Uterus (tissue), 4 donors: ENCODE measurements around the gene SNX19. TPM values are rescaled to one million over a fixed set of nuclear protein-coding genes. Genes with fewer than 3 reads are reported as not detected.
A peak's percentile ranks its signal among the peaks of the same experiment; 100 is the strongest.

Experiments
- DNase-seq, 2 donors: peaks; one replicate each; pipeline ENCODE4 v3.0.0-alpha.2; 2019 to 2020
- H3K27ac ChIP-seq, 2 donors: fragments of 200-600 bp; sonication (generic); 1 replicate in 1 of 2; 2 replicates in 1 of 2; pipeline ENCODE4 v1.5.1; 2016 to 2018
- H3K27me3 ChIP-seq, 2 donors: fragments of 200-600 bp; sonication (generic); one replicate each; pipeline ENCODE4 v1.5.1; 2018 to 2019; ENCODE audit warnings: control low read depth in 1 of 2
- H3K36me3 ChIP-seq, 2 donors: fragments of 200-600 bp; sonication (generic); one replicate each; pipeline ENCODE4 v1.5.1; 2019; ENCODE audit warnings: control low read depth in 1 of 2
- H3K4me1 ChIP-seq, 2 donors: fragments of 200-600 bp; sonication (generic); one replicate each; pipeline ENCODE4 v1.5.1; 2018 to 2019; ENCODE audit warnings: control low read depth in 1 of 2
- H3K4me3 ChIP-seq, 2 donors: fragments of 200-600 bp; sonication (generic); 1 replicate in 1 of 2; 2 replicates in 1 of 2; pipeline ENCODE4 v1.5.1; 2018 to 2019; ENCODE audit warnings: mild to moderate bottlenecking in 1 of 2
- H3K9me3 ChIP-seq, 2 donors: fragments of 200-600 bp; sonication (generic); one replicate each; pipeline ENCODE4 v1.5.1; 2019; ENCODE audit warnings: control low read depth in 1 of 2
- POLR2A ChIP-seq, 2 donors: fragments of 450-650 bp; IDR thresholded peaks; one replicate each; pipeline ENCODE4 v1.6.1; 2016; ENCODE audit warnings: antibody characterized with exemption in 2 of 2, mild to moderate bottlenecking in 1 of 2, moderate library complexity in 1 of 2
- intact Hi-C: fragments of 100-400 bp; cut with DNase I; formaldehyde crosslinking; loops from one replicate; pipeline ENCODE4 v1.15.1; 2023; ENCODE audit warnings: low total_unique reads
- total RNA-seq, 4 donors: library from RNA; depleted of rRNA in 3 of 4; stranded (reverse); fragments of >200 nt in 3 of 4; gene quantifications; one replicate each; pipeline versions ENCODE4 v1.1.0 to v1.2.4, GENCODE V29; 2014 to 2023
- TF ChIP-seq, protein P1 (sequence below), 4 experiments: fragments of 200-600 bp in 2 of 4; fragments of 450-650 bp in 2 of 4; sonication (generic) in 2 of 4; IDR thresholded peaks; one replicate each; pipeline ENCODE4 v1.5.1; 2016 to 2019; ENCODE audit warnings: antibody characterized with exemption in 4 of 4, mild to moderate bottlenecking in 2 of 4, moderate library complexity in 1 of 4
- donor health status: DM: yes; HTN: yes; CAD: no.

Gene SNX19
- total RNA-seq, 4 donors from 2014 or later = 24.4 to 226 (median 82.3) TPM

DNA sequence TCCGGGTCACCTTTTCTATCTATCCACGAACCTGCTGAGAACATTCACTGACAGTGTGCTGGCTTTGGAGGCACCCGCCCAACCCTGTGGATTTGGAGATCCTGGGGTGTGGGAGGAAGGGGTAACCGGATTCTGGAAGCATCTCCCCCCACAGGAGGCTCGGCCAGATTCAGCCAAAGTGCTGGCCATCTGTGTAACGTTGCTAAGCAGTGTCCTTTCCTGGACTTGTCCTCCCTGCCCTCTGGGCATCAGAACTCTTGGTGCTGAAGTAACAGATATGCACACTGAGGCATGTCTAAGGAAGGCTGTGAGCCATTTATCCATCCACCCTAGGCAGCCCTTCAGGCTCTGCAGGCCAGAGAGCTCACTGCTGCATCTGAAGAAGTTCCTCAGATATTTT, 85.7 kb downstream of the SNX19 start:
- intact Hi-C loops = no loop called here
- peaks cover 0 to 11% of the 10 kb centered on the region in 2 donors for H3K4me1 ChIP-seq

DNA sequence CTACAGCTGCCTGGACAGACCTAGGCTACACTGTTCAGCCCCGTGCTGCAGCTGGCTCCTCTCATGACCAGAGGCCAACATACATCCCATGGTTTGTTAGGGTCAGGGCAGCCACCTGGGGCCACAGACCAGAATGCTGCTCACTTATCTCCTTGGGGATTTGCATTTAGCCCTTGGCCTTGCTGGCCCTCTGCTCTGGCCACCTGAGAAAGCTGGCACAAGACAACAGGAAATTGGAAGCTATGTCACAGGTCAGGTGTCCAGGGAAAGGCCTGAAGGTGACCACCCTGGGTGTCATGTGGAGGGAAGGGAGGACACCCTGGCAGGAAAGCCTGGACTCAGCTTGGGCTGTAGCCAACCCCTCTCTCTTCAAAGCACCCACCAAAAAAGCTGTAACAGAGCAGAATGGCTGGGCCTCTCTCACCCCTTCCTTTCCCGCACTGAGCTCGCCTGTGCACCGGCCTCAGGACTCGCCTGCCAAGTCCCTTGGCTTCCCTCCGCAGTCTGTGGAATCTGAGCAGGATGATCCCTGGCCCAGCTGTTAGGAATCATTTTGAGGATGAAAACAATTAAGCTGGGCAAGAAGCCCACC, 86.3 kb downstream of the SNX19 start:
- intact Hi-C loops = no loop called here
- H3K36me3 ChIP-seq = no peaks in the 10 kb centered on the region
- TF ChIP-seq POLR2A (IDR thresholded peaks at IDR 0.05) = no peak
- TF ChIP-seq, protein P1, sequence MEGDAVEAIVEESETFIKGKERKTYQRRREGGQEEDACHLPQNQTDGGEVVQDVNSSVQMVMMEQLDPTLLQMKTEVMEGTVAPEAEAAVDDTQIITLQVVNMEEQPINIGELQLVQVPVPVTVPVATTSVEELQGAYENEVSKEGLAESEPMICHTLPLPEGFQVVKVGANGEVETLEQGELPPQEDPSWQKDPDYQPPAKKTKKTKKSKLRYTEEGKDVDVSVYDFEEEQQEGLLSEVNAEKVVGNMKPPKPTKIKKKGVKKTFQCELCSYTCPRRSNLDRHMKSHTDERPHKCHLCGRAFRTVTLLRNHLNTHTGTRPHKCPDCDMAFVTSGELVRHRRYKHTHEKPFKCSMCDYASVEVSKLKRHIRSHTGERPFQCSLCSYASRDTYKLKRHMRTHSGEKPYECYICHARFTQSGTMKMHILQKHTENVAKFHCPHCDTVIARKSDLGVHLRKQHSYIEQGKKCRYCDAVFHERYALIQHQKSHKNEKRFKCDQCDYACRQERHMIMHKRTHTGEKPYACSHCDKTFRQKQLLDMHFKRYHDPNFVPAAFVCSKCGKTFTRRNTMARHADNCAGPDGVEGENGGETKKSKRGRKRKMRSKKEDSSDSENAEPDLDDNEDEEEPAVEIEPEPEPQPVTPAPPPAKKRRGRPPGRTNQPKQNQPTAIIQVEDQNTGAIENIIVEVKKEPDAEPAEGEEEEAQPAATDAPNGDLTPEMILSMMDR (IDR thresholded peaks at IDR 0.05) = no peak
- no peak overlapping the region for H3K4me3 ChIP-seq
- peak; percentile 53 to 78 for DNase-seq
- no peaks in the 10 kb centered on the region for H3K9me3 ChIP-seq
- H3K27me3 ChIP-seq = no peaks in the 10 kb centered on the region
- H3K27ac ChIP-seq = peak overlapping the region; percentile 25 to 47
- H3K4me1 ChIP-seq = peaks cover 0 to 11% of the 10 kb centered on the region in 2 donors

More for the DNA sequence above, 85.7 kb downstream of the SNX19 start:
- DNase-seq = peak; percentile 34 to 59
- Histone ChIP-seq H3K9me3 (no peaks in the 10 kb centered on the region), H3K27me3 (no peaks in the 10 kb centered on the region), H3K4me3 (no peak overlapping the region), H3K36me3 (no peaks in the 10 kb centered on the region), H3K27ac (peak overlapping the region; percentile 25 to 47)
- TF ChIP-seq, protein P1 (IDR thresholded peaks at IDR 0.05) = no peak
- TF ChIP-seq POLR2A (IDR thresholded peaks at IDR 0.05) = no peak

DNA sequence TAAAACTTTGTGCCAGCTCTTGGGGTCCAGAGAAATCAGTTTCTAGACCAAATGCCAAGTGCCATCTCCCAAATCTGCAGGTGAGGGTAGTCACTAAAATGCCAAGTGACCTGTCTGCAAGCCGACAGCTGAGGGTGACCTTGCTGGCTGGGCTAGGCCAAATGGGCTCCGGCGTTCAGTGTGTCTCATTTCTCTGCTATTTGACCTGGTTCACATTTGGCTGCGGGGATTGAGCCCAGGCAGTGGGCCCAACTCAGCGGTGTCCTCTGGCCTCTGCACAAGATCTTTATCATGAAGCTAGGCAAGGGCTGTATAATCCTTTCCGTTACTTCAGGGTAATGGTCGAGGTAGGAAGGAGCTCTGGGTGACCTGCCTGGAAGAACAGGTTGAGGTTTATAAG, 87.5 kb downstream of the SNX19 start:
- intact Hi-C loops = no loop called here
- peaks cover 0 to 11% of the 10 kb centered on the region in 2 donors for H3K4me1 ChIP-seq

DNA sequence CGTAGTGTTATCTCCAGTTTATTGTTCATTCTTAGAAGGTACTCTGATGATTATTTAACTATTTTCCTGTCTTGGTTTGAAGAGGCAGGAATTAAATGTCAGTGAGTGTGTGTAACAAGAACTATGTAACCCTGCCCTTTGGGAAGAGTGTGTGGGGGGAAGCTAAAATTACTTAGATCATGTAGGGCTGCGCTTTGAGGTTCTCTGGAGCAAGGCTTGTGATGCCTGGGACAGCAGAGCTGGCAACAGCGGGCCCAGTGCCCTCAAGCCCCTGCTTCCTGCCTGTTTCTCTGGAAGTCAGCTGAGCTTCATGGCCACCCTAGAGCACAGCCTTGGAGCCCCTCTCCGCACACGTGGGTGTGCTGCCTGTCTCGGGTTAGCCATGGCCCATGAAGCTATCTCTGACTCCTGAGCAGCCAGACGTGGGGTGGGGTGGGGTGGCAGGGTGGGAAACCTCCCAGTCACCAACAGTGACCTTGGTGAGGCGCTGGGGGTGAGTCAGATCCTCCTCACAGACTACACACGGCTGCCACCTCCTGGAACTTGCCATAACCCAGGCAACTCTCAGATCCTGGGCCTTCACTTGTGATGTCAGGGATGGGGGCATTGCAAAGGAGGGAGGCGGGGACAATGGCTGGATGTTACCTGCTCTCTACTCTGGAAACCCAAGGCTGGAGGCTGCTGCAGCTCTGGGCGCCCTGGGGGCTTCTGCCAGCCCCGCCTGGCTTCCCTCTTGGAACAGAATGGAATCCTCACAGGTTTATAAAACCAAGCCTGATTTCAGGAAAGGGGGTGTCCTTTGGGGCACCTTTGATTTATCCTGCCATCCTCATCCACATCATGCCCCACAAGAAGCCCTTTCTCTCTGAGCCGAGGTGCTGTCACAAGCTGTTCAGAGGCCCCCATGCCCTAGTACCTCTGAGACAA, 88.6 kb downstream of the SNX19 start:
- TF ChIP-seq, protein P1 (IDR thresholded peaks at IDR 0.05) = peak in 3 of 4 experiments; percentile 13 to 19 (median 14)
- TF ChIP-seq POLR2A (IDR thresholded peaks at IDR 0.05) = no peak
- Histone ChIP-seq H3K4me1 (peaks cover 0 to 11% of the 10 kb centered on the region in 2 donors), H3K27me3 (no peaks in the 10 kb centered on the region), H3K4me3 (no peak overlapping the region), H3K36me3 (no peaks in the 10 kb centered on the region), H3K27ac (peak overlapping the region in 1 of 2 donors; percentile 17), H3K9me3 (no peaks in the 10 kb centered on the region)
- peak; percentile 34 to 36 for DNase-seq
- intact Hi-C loops = no loop called here

More for the DNA sequence above, 87.5 kb downstream of the SNX19 start:
- Histone ChIP-seq H3K36me3 (no peaks in the 10 kb centered on the region), H3K27ac (peak overlapping the region in 1 of 2 donors; percentile 0), H3K9me3 (no peaks in the 10 kb centered on the region), H3K27me3 (no peaks in the 10 kb centered on the region), H3K4me3 (no peak overlapping the region)
- TF ChIP-seq, protein P1 (IDR thresholded peaks at IDR 0.05) = no peak
- no peak for TF ChIP-seq POLR2A (IDR thresholded peaks at IDR 0.05)
- DNase-seq = peak in 1 of 2 donors; percentile 47

DNA sequence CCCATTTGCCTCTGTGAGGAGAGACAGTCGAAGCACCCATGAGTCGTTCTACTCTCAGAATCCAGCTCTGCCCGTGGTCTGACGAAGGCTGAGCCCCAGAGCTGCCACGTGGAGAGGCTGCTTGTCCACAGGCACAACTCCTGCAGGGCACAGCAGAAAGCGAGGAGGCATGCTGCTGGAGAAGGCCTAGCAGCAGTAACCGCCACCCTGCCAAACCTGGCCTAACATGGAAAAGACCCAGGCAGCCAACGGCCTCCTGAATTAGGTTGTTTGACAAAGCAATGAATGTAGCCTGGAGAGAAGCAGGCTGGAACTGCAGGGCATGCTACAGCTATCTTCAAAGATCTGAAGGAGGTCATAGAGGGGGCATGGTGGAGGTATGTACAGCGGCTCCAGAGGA, 89.7 kb downstream of the SNX19 start:
- TF ChIP-seq, protein P1 (IDR thresholded peaks at IDR 0.05) = no peak
- TF ChIP-seq POLR2A (IDR thresholded peaks at IDR 0.05) = no peak
- DNase-seq = no peak
- intact Hi-C loops = no loop called here
- H3K36me3 ChIP-seq = no peaks in the 10 kb centered on the region
- H3K4me3 ChIP-seq = no peak overlapping the region
- no peak overlapping the region for H3K27ac ChIP-seq
- H3K9me3 ChIP-seq = no peaks in the 10 kb centered on the region
- no peaks in the 10 kb centered on the region for H3K27me3 ChIP-seq
- H3K4me1 ChIP-seq = peaks cover 0 to 11% of the 10 kb centered on the region in 2 donors
